ENCODE results near the gene VSTM4. TPM values are rescaled to one million over a fixed set of nuclear protein-coding genes. Genes with fewer than 3 reads are reported as not detected.
A peak's percentile ranks its signal among the peaks of the same experiment; 100 is the strongest.

Gene VSTM4
- polyA plus RNA-seq, 1 donor = 15.8 TPM

GRCh38 chr10:49047128-49047639, 68.1 kb downstream of the VSTM4 start:
- no peak for DNase-seq

DNA sequence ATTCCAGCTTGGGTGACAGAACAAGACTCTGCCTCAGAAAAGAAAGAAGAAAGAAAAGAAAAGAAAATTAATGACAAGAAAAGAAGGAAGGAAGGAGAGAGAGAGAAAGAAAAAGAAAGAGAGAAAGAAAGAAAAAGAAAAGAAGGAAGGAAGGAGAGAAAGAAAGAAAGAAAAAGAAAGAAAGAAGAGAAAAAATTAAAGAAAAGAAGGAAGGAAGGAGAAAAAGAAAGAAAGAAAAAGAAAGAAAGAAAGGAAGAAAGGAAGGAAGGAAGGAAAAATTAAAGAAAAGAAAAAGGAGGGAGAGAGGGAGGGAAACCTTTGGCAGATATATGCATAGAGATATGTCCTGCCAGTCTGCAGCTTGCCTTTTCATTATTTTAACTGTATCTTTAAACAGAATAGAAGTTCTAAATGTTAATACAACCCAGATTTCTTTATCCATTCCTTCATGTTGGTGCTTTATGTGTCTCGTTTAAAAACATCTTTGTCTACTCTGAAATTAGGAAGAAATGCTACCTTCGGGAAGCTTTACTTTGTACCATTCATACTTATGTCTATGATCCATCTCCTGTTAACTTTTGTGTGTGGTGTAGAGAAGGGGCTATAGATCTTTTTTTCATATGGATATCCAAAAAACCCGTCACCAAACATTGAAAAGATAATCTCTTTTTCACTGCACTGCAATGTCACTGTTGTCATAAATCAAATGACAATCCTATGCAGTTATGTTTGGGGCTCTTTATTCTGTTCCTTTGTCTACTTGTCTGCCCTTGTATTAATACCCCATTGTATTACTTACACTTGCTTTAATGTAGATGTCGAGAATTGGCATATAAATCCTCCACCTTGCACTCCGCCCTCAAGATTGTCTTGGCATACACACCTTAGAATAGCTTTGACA, 70.8 kb downstream of the VSTM4 start:
- no peak for DNase-seq

DNA sequence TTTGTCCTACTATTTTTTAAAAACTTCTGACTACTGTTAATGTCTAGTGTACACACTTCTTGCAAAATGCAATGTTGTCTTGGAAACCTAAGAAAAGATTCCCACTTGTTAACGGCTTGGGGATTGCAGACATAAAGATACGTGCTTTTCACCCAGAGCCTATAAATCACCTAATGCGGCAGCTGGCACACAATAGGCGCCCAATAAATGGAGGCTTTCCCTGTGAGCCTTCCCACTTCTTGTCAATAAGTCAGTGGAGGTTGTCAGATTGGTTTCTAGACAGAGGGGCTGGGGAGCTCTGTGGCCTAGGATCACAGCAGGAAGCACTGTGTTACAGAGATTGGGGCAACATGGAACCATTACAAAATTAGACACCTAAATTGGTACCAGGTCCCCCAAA, 74.7 kb downstream of the VSTM4 start:
- DNase-seq = no peak

GRCh38 chr10:49039409-49039808, 75.9 kb downstream of the VSTM4 start:
- DNase-seq = no peak

- DNase-seq = no peak
These were observed 76.6 kb downstream of the VSTM4 start for GRCh38 chr10:49038711-49039110.

DNA sequence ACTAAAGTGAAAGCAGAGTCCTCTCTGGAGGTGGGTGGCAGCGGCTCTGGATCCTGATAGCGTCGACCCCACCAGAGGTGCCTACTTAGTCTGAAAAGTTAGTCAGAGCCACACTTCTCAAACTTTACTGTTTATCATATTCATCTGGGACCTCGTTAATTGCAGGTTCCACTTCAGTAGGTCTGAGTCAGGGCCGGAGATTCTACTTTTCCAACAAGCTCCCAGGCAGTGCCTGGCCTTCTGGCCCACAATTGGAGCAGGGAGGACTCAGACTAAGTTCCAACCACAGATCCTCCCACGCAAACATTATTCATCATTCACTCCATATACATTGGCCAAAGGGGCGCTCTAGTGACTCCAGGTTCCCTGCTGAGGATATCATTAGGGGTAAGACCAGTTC, 78.1 kb downstream of the VSTM4 start:
- DNase-seq = no peak

DNA sequence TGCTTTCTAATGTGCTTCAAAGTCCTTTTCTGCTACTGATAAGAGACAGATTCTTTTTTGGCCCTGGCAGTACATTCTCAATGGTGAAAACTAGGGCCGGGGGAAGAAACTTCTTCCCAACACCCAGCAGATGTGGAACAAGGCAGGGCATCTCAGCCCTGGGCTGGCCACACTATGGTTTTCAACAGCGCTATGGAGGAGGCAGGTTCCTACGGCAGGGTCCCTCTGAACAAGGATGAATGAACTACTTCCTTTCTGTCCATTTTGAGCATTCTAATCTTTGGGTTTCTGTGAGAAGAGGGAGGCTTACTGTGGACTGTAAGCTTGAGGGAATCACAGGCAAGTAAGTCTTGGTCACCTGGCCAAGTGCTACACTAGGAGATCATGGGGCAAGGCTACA, 78.7 kb downstream of the VSTM4 start:
- no peak for DNase-seq

- DNase-seq = no peak
These were observed 79.4 kb downstream of the VSTM4 start for GRCh38 chr10:49035920-49036319.

- no peak for DNase-seq
These were observed 80.4 kb downstream of the VSTM4 start for GRCh38 chr10:49034925-49035324.

GRCh38 chr10:49033939-49034338, 81.4 kb downstream of the VSTM4 start:
- DNase-seq = no peak

- DNase-seq = no peak
These were observed 85.7 kb downstream of the VSTM4 start for GRCh38 chr10:49029666-49030065.

GRCh38 chr10:49028639-49029038, 86.7 kb downstream of the VSTM4 start:
- no peak for DNase-seq

DNA sequence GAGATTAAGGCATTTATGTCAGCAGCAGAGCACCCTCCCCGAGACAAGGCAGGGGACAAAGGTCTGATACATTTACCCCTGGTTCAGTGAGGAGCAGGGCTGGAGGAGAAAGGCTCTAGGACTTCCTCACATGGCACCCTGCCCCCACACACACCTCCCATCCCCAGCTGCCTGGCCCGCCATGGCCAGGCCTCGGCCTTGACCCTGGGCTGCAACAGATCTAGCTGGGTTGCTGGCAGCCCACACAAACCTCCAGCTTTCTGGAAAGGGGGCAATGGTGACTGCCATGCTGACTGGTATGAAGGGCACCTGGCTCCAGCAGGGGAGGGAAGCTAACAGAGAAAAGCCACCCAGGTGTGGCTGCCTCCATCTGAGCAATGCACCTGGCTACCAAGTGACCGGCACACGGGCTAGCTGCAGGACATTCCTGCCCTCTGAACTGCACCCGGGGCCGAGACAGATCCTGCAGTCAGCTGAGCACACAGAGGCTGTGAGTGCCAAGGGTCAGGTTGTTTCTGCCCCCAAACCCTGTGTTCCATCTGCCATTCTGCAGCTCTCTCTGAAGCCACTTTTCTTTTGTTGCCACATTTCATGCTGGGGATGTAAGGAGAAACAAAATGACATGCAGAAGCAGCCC, 89.9 kb downstream of the VSTM4 start:
- DNase-seq = no peak

- no peak for DNase-seq
These were observed 90.8 kb downstream of the VSTM4 start for GRCh38 chr10:49024484-49024883.

GRCh38 chr10:49023752-49024151, 91.6 kb downstream of the VSTM4 start:
- DNase-seq = peak; percentile 13

GRCh38 chr10:49023071-49023470, 92.3 kb downstream of the VSTM4 start:
- no peak for DNase-seq

- DNase-seq = no peak
These were observed 93.6 kb downstream of the VSTM4 start for GRCh38 chr10:49021685-49022084.

GRCh38 chr10:49015700-49016099, 99.6 kb downstream of the VSTM4 start:
- no peak for DNase-seq

DNA sequence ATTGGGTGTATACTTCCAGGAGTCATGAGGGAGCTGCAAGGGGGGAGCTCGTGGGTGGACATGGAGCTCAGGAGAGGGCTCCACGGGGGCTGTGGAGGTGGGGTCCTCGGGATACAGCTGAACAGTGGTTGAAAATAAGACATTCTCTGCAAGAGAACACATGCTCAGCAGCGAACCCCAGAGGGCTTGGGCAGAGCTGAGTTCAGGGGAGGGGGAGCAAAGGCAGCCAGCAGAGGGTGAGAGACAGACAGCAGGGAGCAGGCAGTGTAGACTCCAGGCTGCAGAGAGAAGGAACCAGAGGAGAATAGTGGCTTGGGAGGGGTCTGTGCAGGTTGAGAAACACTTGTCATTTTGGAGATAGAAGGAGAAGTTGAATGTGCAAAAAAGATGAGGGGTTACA, 102.7 kb downstream of the VSTM4 start:
- DNase-seq = no peak

GRCh38 chr10:49011756-49012155, 103.6 kb downstream of the VSTM4 start:
- DNase-seq = no peak

- no peak for DNase-seq
These were observed 104.5 kb downstream of the VSTM4 start for GRCh38 chr10:49010865-49011264.

GRCh38 chr10:49010295-49010694, 105.0 kb downstream of the VSTM4 start:
- DNase-seq = no peak

GRCh38 chr10:49009199-49009979, 105.9 kb downstream of the VSTM4 start:
- DNase-seq = peak; percentile 49

Measured in left kidney (tissue), 2 donors.